WTC11 (cell line): ENCODE results near the gene SLC8A1. TPM values are rescaled to one million over a fixed set of nuclear protein-coding genes. Genes with fewer than 3 reads are reported as not detected.

Experiments
- ATAC-seq: fragments of 200-7000 bp; cut with Tn5 transposase; 2 replicates; pipeline ENCODE4 v1.10.0; 2021; ENCODE audit warnings: mild to moderate bottlenecking, moderate library complexity
- CTCF ChIA-PET: fragments of 300-600 bp; sonication (Branson Sonifier 250); formaldehyde crosslinking; loops from one replicate; lab custom pipeline; 2021; ENCODE audit warnings: antibody characterized with exemption; lab: Charles Lee
- POLR2A ChIA-PET: fragments of 350-600 bp; sonication (Branson Sonifier 250); formaldehyde crosslinking; loops from one replicate; lab custom pipeline; 2021; ENCODE audit warnings: antibody characterized with exemption; lab: Charles Lee
- DNase-seq: peaks from one replicate; pipeline ENCODE4 v3.0.0; 2021; ENCODE audit warnings: low spot score
- H3K27ac Mint-ChIP-seq: 2 replicates; pipeline ENCODE4 v1.8.0; 2021; ENCODE audit warnings: mixed read lengths
- H3K27me3 Mint-ChIP-seq: 2 replicates; pipeline ENCODE4 v1.8.0; 2021; ENCODE audit warnings: low read depth, mild to moderate bottlenecking, moderate library complexity, mixed read lengths
- H3K36me3 Mint-ChIP-seq: 2 replicates; pipeline ENCODE4 v1.8.0; 2021; ENCODE audit warnings: mixed read lengths
- H3K4me1 Mint-ChIP-seq: 2 replicates; pipeline ENCODE4 v1.8.0; 2022; ENCODE audit warnings: mixed read lengths
- H3K4me3 Mint-ChIP-seq: 2 replicates; pipeline ENCODE4 v1.8.0; 2021; ENCODE audit warnings: mild to moderate bottlenecking, moderate library complexity, mixed read lengths
- H3K9me3 Mint-ChIP-seq: 2 replicates; pipeline ENCODE4 v1.8.0; 2021; ENCODE audit warnings: mixed read lengths
- AFF4 ChIP-seq: sonication (generic); formaldehyde crosslinking; IDR thresholded peaks from 2 replicates; pipeline ENCODE4 v1.8.1; 2023; ENCODE audit warnings: mild to moderate bottlenecking, missing genetic modification reagents, borderline replicate concordance
- AR ChIP-seq: fragments of 250-450 bp; sonication (Bioruptor Pico); IDR thresholded peaks from 2 replicates; pipeline ENCODE4 v1.9.0; 2021; ENCODE audit warnings: mild to moderate bottlenecking
- E2F1 ChIP-seq: sonication (generic); formaldehyde crosslinking; IDR thresholded peaks from 2 replicates; pipeline ENCODE4 v1.8.0; 2022; ENCODE audit warnings: mild to moderate bottlenecking, missing genetic modification reagents
- NR2C2 ChIP-seq: sonication (generic); formaldehyde crosslinking; IDR thresholded peaks from 2 replicates; pipeline ENCODE4 v1.8.0; 2022; ENCODE audit warnings: mild to moderate bottlenecking, missing genetic modification reagents
- SMAD3 ChIP-seq: sonication (generic); formaldehyde crosslinking; IDR thresholded peaks from 2 replicates; pipeline ENCODE4 v1.8.0; 2022; ENCODE audit warnings: missing genetic modification reagents, mild to moderate bottlenecking, borderline replicate concordance
- SMAD4 ChIP-seq: sonication (generic); formaldehyde crosslinking; IDR thresholded peaks from 2 replicates; pipeline ENCODE4 v1.8.0; 2022; ENCODE audit warnings: mild to moderate bottlenecking, missing genetic modification reagents
- SP1 ChIP-seq: sonication (generic); formaldehyde crosslinking; conservative IDR thresholded peaks from 2 replicates; pipeline ENCODE4 v1.8.1; 2022; ENCODE audit warnings: missing genetic modification reagents
- TEAD1 ChIP-seq: sonication (generic); formaldehyde crosslinking; IDR thresholded peaks from 2 replicates; pipeline ENCODE4 v1.8.0; 2022; ENCODE audit warnings: mild to moderate bottlenecking, missing genetic modification reagents
- TEAD4 ChIP-seq: sonication (generic); formaldehyde crosslinking; IDR thresholded peaks from 2 replicates; pipeline ENCODE4 v1.8.0; 2022; ENCODE audit warnings: mild to moderate bottlenecking, missing genetic modification reagents
- ZNF281 ChIP-seq: sonication (generic); formaldehyde crosslinking; IDR thresholded peaks from 2 replicates; pipeline ENCODE4 v1.8.0; 2023; ENCODE audit warnings: mild to moderate bottlenecking, missing genetic modification reagents
- total RNA-seq: library from RNA; stranded (reverse); gene quantifications from 3 replicates; pipeline ENCODE4 v1.2.3, GENCODE V29; 2021
- TF ChIP-seq, protein P1 (sequence below): sonication (generic); formaldehyde crosslinking; IDR thresholded peaks from 2 replicates; pipeline ENCODE4 v1.8.0; 2022; ENCODE audit warnings: mild to moderate bottlenecking, missing genetic modification reagents
- TF ChIP-seq, protein P2 (sequence below): sonication (generic); formaldehyde crosslinking; IDR thresholded peaks from 2 replicates; pipeline ENCODE4 v1.8.0; 2022; ENCODE audit warnings: missing genetic modification reagents

Gene SLC8A1
- total RNA-seq, 1 experiment from 2014 or later, result 2.6 TPM

GRCh38 chr2:40150266-40150665, 301.6 kb downstream of the SLC8A1 start:
- no peak for TF ChIP-seq AR (CRISPR knock-in tag)
- TF ChIP-seq SMAD4 (CRISPR knock-in tag), result no peak
- TF ChIP-seq, protein P1, sequence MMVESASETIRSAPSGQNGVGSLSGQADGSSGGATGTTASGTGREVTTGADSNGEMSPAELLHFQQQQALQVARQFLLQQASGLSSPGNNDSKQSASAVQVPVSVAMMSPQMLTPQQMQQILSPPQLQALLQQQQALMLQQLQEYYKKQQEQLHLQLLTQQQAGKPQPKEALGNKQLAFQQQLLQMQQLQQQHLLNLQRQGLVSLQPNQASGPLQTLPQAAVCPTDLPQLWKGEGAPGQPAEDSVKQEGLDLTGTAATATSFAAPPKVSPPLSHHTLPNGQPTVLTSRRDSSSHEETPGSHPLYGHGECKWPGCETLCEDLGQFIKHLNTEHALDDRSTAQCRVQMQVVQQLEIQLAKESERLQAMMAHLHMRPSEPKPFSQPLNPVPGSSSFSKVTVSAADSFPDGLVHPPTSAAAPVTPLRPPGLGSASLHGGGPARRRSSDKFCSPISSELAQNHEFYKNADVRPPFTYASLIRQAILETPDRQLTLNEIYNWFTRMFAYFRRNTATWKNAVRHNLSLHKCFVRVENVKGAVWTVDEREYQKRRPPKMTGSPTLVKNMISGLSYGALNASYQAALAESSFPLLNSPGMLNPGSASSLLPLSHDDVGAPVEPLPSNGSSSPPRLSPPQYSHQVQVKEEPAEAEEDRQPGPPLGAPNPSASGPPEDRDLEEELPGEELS (CRISPR knock-in tag), result no peak
- TF ChIP-seq SP1 (CRISPR knock-in tag), result no peak
- no peak for TF ChIP-seq E2F1
- TF ChIP-seq, protein P2, sequence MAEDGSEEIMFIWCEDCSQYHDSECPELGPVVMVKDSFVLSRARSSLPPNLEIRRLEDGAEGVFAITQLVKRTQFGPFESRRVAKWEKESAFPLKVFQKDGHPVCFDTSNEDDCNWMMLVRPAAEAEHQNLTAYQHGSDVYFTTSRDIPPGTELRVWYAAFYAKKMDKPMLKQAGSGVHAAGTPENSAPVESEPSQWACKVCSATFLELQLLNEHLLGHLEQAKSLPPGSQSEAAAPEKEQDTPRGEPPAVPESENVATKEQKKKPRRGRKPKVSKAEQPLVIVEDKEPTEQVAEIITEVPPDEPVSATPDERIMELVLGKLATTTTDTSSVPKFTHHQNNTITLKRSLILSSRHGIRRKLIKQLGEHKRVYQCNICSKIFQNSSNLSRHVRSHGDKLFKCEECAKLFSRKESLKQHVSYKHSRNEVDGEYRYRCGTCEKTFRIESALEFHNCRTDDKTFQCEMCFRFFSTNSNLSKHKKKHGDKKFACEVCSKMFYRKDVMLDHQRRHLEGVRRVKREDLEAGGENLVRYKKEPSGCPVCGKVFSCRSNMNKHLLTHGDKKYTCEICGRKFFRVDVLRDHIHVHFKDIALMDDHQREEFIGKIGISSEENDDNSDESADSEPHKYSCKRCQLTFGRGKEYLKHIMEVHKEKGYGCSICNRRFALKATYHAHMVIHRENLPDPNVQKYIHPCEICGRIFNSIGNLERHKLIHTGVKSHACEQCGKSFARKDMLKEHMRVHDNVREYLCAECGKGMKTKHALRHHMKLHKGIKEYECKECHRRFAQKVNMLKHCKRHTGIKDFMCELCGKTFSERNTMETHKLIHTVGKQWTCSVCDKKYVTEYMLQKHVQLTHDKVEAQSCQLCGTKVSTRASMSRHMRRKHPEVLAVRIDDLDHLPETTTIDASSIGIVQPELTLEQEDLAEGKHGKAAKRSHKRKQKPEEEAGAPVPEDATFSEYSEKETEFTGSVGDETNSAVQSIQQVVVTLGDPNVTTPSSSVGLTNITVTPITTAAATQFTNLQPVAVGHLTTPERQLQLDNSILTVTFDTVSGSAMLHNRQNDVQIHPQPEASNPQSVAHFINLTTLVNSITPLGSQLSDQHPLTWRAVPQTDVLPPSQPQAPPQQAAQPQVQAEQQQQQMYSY (CRISPR knock-in tag), result no peak
- no peak for TF ChIP-seq TEAD4 (CRISPR knock-in tag)
- TF ChIP-seq SMAD3 (CRISPR knock-in tag), result no peak
- TF ChIP-seq TEAD1 (CRISPR knock-in tag), result no peak
- TF ChIP-seq NR2C2 (CRISPR knock-in tag), result no peak
- no peak for TF ChIP-seq AFF4 (CRISPR knock-in tag)
- no peak for TF ChIP-seq ZNF281
- Mint-ChIP-seq H3K27ac (no peak overlapping the region), H3K9me3 (no peaks in the 10 kb centered on the region), H3K36me3 (no peaks in the 10 kb centered on the region), H3K4me1 (peaks cover 39% of the 10 kb centered on the region), H3K4me3 (no peak overlapping the region), H3K27me3 (peaks cover 9% of the 10 kb centered on the region; the same call in 1 of the 2 replicates)
- no peak for DNase-seq
- POLR2A ChIA-PET, result no interaction called here
- CTCF ChIA-PET, result no interaction called here
- peak; percentile 27; the same call in 1 of the 2 replicates for ATAC-seq
